HepG2 (cell line): ENCODE results near the gene CCDC97. TPM values are rescaled to one million over a fixed set of nuclear protein-coding genes. Genes with fewer than 3 reads are reported as not detected.

Experiments
- ATAC-seq: fragments of 200-7000 bp; cut with Tn5 transposase; 3 replicates; pipeline ENCODE4 v1.9.1; 2020; ENCODE audit warnings: mild to moderate bottlenecking, moderate library complexity
- BruUV-seq: library from RNA; stranded (reverse); fragments of 400-500 nt; replicated peaks from 2 replicates; lab custom pipeline; 2021; lab: Mats Ljungman, UMichigan
- CTCF ChIA-PET: fragments of 300-600 bp; formaldehyde crosslinking; extraction: SDS; loops from one replicate; lab custom pipeline; 2021; ENCODE audit warnings: low total read pairs, inconsistent platforms, low intra/inter-chr PET ratio; lab: Yijun Ruan, JAX
- POLR2A ChIA-PET: fragments of 350-600 bp; sonication (Branson Sonifier 250); formaldehyde crosslinking; loops from one replicate; lab custom pipeline; 2020; ENCODE audit warnings: antibody characterized with exemption, inconsistent platforms; lab: Yijun Ruan, JAX
- DNase-seq: peaks from one replicate; pipeline ENCODE4 v3.0.0-alpha.2; 2015; ENCODE audit warnings: low spot score
- FAIRE-seq: peaks from 3 replicates; lab custom pipeline; 2011; peaks lifted over from hg19 to GRCh38; lab: Jason Lieb, UNC
- H2AFZ ChIP-seq: one replicate; pipeline ENCODE4 v1.6.1; 2011; ENCODE audit warnings: low read length, inconsistent platforms
- H3K27ac ChIP-seq: fragments of 300-600 bp; 3 replicates; pipeline ENCODE4 v1.8.0; 2011; ENCODE audit warnings: mixed run types, mild to moderate bottlenecking, mixed read lengths, low read length, inconsistent platforms; ENCODE audit not compliant: insufficient read depth; ENCODE audit errors: extremely low read length
- H3K27me3 ChIP-seq, 2 experiments: fragments of 200-600 bp in 1 of 2; 2 replicates in 1 of 2; 3 replicates in 1 of 2; pipeline versions ENCODE4 v1.6.0 to v1.8.0; 2011; ENCODE audit warnings: low read length in 2 of 2, mild to moderate bottlenecking in 2 of 2, moderate library complexity in 2 of 2, inconsistent platforms in 1 of 2; ENCODE audit not compliant: insufficient read depth in 2 of 2, control insufficient read depth in 1 of 2
- H3K36me3 ChIP-seq, 2 experiments: fragments of 200-600 bp in 1 of 2; replicated peaks in 1 of 2; 2 replicates in 1 of 2; 3 replicates in 1 of 2; pipeline versions ENCODE4 v1.5.1 to v1.8.0; 2011; ENCODE audit warnings: low read length in 2 of 2, inconsistent platforms in 1 of 2; ENCODE audit not compliant: insufficient read depth in 2 of 2, control insufficient read depth in 1 of 2
- H3K4me1 ChIP-seq: 2 replicates; pipeline ENCODE4 v1.5.1; 2012; ENCODE audit warnings: low read length, inconsistent platforms; ENCODE audit not compliant: insufficient read depth
- H3K4me2 ChIP-seq: 2 replicates; pipeline ENCODE4 v1.6.0; 2011; ENCODE audit warnings: low read depth, low read length, inconsistent platforms
- H3K4me3 ChIP-seq, 3 experiments: fragments of 200-600 bp in 1 of 3; sonication (generic), shearing (Covaris generic) in 1 of 3; replicated peaks in 1 of 3; 2 replicates each; pipeline ENCODE4 v1.5.1; 2011 to 2016; ENCODE audit warnings: low read length in 3 of 3, inconsistent platforms in 2 of 3, low read depth in 2 of 3, mild to moderate bottlenecking in 2 of 3, control low read depth in 1 of 3, mixed read lengths in 1 of 3; ENCODE audit not compliant: insufficient read depth in 1 of 3
- H3K79me2 ChIP-seq: one replicate; pipeline ENCODE4 v1.6.1; 2011; ENCODE audit warnings: low read length, inconsistent platforms; ENCODE audit not compliant: insufficient read depth
- H3K9ac ChIP-seq: 2 replicates; pipeline ENCODE4 v1.6.0; 2011; ENCODE audit warnings: mild to moderate bottlenecking, low read depth, low read length, inconsistent platforms; ENCODE audit not compliant: insufficient read depth
- H3K9me3 ChIP-seq: 2 replicates; pipeline ENCODE4 v1.5.1; 2012; ENCODE audit warnings: mild to moderate bottlenecking, low read length
- H4K20me1 ChIP-seq: 2 replicates; pipeline ENCODE4 v1.6.0; 2011; ENCODE audit warnings: inconsistent platforms, mild to moderate bottlenecking, low read length, moderate library complexity; ENCODE audit not compliant: insufficient read depth
- ATF3 ChIP-seq: sonication (generic); formaldehyde crosslinking; IDR thresholded peaks from 2 replicates; pipeline ENCODE4 v1.4.0; 2020; ENCODE audit warnings: missing genetic modification reagents
- CBX2 ChIP-seq, 2 experiments: fragments of 200-600 bp in 1 of 2; sonication (generic); formaldehyde crosslinking in 1 of 2; IDR thresholded peaks; 2 replicates each; pipeline versions ENCODE4 v1.7.0 to v1.8.1; 2018 to 2022; ENCODE audit warnings: low read depth in 2 of 2, low read length in 1 of 2, mild to moderate bottlenecking in 1 of 2, missing genetic modification reagents in 1 of 2
- CCDC6 ChIP-seq: sonication (generic); formaldehyde crosslinking; IDR thresholded peaks from 2 replicates; pipeline ENCODE4 v1.8.1; 2022; ENCODE audit warnings: mild to moderate bottlenecking, missing genetic modification reagents, moderate library complexity
- DR1 ChIP-seq: sonication (generic); formaldehyde crosslinking; IDR thresholded peaks from 2 replicates; pipeline ENCODE4 v1.8.0; 2021; ENCODE audit warnings: mild to moderate bottlenecking, missing genetic modification reagents, inconsistent platforms
- FOXO4 ChIP-seq: sonication (generic); formaldehyde crosslinking; conservative IDR thresholded peaks from 2 replicates; pipeline ENCODE4 v1.8.1; 2023; ENCODE audit warnings: missing genetic modification reagents
- JDP2 ChIP-seq: sonication (generic); formaldehyde crosslinking; IDR thresholded peaks from 2 replicates; pipeline ENCODE4 v1.8.1; 2022; ENCODE audit warnings: missing genetic modification reagents, borderline replicate concordance
- MTA3 ChIP-seq: sonication (generic); formaldehyde crosslinking; IDR thresholded peaks from 2 replicates; pipeline ENCODE4 v1.4.0; 2020; ENCODE audit warnings: missing genetic modification reagents
- MYNN ChIP-seq: sonication (generic); formaldehyde crosslinking; IDR thresholded peaks from 2 replicates; pipeline ENCODE4 v1.4.0; 2020; ENCODE audit warnings: mild to moderate bottlenecking, low read depth, missing genetic modification reagents
- NCOA2 ChIP-seq: sonication (generic); formaldehyde crosslinking; IDR thresholded peaks from 2 replicates; pipeline ENCODE4 v1.8.0; 2022; ENCODE audit warnings: inconsistent platforms
- NR2F6 ChIP-seq, 2 experiments: IDR thresholded peaks; 2 replicates each; pipeline ENCODE4 v1.6.1; 2016; ENCODE audit warnings: antibody characterized with exemption in 1 of 2, mild to moderate bottlenecking in 1 of 2
- RFX5 ChIP-seq: IDR thresholded peaks from 2 replicates; pipeline ENCODE4 v1.6.1; 2011; ENCODE audit warnings: low read depth, low read length, improper control_type of control experiment
- TFE3 ChIP-seq: IDR thresholded peaks from 2 replicates; pipeline ENCODE4 v1.6.1; 2016
- YEATS4 ChIP-seq: sonication (generic); formaldehyde crosslinking; IDR thresholded peaks from 2 replicates; pipeline ENCODE4 v1.4.0; 2020; ENCODE audit warnings: missing genetic modification reagents, borderline replicate concordance
- ZBTB26 ChIP-seq: IDR thresholded peaks from 2 replicates; pipeline ENCODE4 v1.6.1; 2016; ENCODE audit warnings: missing compliant biosample characterization, missing genetic modification reagents, borderline replicate concordance
- ZBTB7A ChIP-seq: sonication (generic); formaldehyde crosslinking; IDR thresholded peaks from 2 replicates; pipeline ENCODE4 v1.8.0; 2022; ENCODE audit warnings: mild to moderate bottlenecking, missing genetic modification reagents
- ZNF597 ChIP-seq: sonication (generic); formaldehyde crosslinking; IDR thresholded peaks from 2 replicates; pipeline ENCODE4 v1.5.0; 2020; ENCODE audit warnings: missing genetic modification reagents
- WGBS: methylation state at CpG from one replicate; pipeline ENCODE4 v1.1.6; 2017; ENCODE audit warnings: low lambda C conversion rate; 5-methylcytosine and 5-hydroxymethylcytosine counted together
- in situ Hi-C: cut with HindIII; loops from 2 replicates; pipeline ENCODE4 v1.10.0; 2017; ENCODE audit warnings: low pct_unique_long_range_greater_than_20kb; ENCODE audit not compliant: extremely low pct_ligation_motif_present
- intact Hi-C: fragments of 100-400 bp; cut with micrococcal nuclease; formaldehyde crosslinking; loops from one replicate; pipeline ENCODE4 v1.10.0; 2022; ENCODE audit not compliant: unreplicated experiment
- polyA plus RNA-seq, 8 experiments: library from polyadenylated mRNA; depleted of rRNA in 3 of 8; stranded (reverse) in 7 of 8; unstranded in 1 of 8; fragments of >200 nt; fragmentation: Illumina TruSeq in 4 of 8; extraction: Trizol in 4 of 8; gene quantifications; 2 replicates each; pipeline versions ENCODE4 v1.2.1 to v1.2.3, GENCODE V29; 2011 to 2016; ENCODE audit warnings: low read depth in 4 of 8, missing spikeins in 1 of 8, mixed read lengths in 1 of 8; ENCODE audit not compliant: insufficient read depth in 1 of 8
- total RNA-seq, 5 experiments: library from RNA; depleted of rRNA; stranded (reverse); fragments of >200 nt; fragmentation: Illumina TruSeq; extraction: Trizol; gene quantifications; 2 replicates each; pipeline ENCODE4 v1.2.3, GENCODE V29; 2016; ENCODE audit warnings: low read depth in 1 of 5

The CCDC97 gene
- total and polyA plus RNA-seq, 2 of the 13 experiments (the other 11 are each of a cell fraction or from before 2014, with no cell fraction given): 6.2 to 7.3 TPM

GRCh38 chr19:41297628-41298347 lies 12.2 kb upstream of the CCDC97 start:
- TSS peak; percentile 26 for BruUV-seq
- no peak overlapping the region for H3K4me2 ChIP-seq
- no peak overlapping the region for H2AFZ ChIP-seq
- no peak for TF ChIP-seq YEATS4 (CRISPR knock-in tag)
- TF ChIP-seq JDP2 (CRISPR knock-in tag): no peak
- no peak for TF ChIP-seq CCDC6
- TF ChIP-seq ZNF597: no peak
- TF ChIP-seq ZBTB7A: no peak
- TF ChIP-seq ATF3 (CRISPR knock-in tag): no peak
- TF ChIP-seq RFX5: no peak
- TF ChIP-seq NR2F6 (IDR thresholded peaks at IDR 0.05): no peak
- TF ChIP-seq NR2F6 (CRISPR knock-in tag; IDR thresholded peaks at IDR 0.05): no peak
- TF ChIP-seq CBX2 (IDR thresholded peaks at IDR 0.05; ENCODE audit: low read depth, low read length): no peak
- TF ChIP-seq CBX2 (CRISPR knock-in tag; IDR thresholded peaks at IDR 0.05; ENCODE audit: low read depth): no peak
- TF ChIP-seq MYNN (CRISPR knock-in tag): no peak
- TF ChIP-seq ZBTB26 (CRISPR knock-in tag): no peak
- TF ChIP-seq DR1 (CRISPR knock-in tag): no peak
- TF ChIP-seq NCOA2 (CRISPR knock-in tag): no peak
- TF ChIP-seq TFE3 (CRISPR knock-in tag): no peak
- no peak for TF ChIP-seq FOXO4 (CRISPR knock-in tag)
- TF ChIP-seq MTA3: no peak
- FAIRE-seq: no peak
- H3K4me1 ChIP-seq: no peaks in the 10 kb centered on the region
- in situ Hi-C loops: no loop called here
- no peak overlapping the region for H3K9ac ChIP-seq
- H3K27ac ChIP-seq: peak overlapping the region; percentile 45
- no peaks in the 10 kb centered on the region for H3K9me3 ChIP-seq
- H4K20me1 ChIP-seq: no peaks in the 10 kb centered on the region; the same call in 1 of the 2 replicates
- ChIA-PET POLR2A (interaction anchor here (0.9 to 1.1 kb wide), 2 partner anchors 11 to 34 kb away, joined by 4 to 7 read pairs; partner anchors contain the start of gene HNRNPUL1), CTCF (no interaction called here)
- H3K4me3 ChIP-seq: no peak overlapping the region
- 100% methylated on average over 5 of the region's 7 CpGs for WGBS
- intact Hi-C loops: no loop called here
- H3K27me3 ChIP-seq: no peaks in the 10 kb centered on the region
- ATAC-seq: no peak
- no peaks in the 10 kb centered on the region for H3K79me2 ChIP-seq
- peaks cover 58 to 97% of the 10 kb centered on the region in 2 experiments for H3K36me3 ChIP-seq
- no peak for DNase-seq
